ENCODE data around the gene ERO1A.

Gene ERO1A

DNA sequence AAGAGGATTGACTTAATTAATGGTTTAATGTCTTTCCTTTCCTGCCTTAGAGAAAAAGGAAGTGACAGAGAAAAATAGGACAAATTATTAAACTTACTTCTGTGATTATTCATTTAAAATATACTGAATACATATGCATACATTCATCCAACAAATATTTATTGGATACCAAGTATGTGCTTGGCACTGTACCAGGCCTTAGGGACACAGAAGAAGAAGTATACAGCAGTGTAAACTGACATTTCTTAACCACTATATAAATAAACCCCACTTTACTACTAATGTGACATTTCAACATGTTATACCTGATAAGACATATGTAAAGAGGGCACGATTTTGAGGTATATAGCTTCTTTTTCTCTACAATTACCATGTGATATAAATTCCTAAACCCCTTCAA, 53.6 kb downstream of the ERO1A start:
- TF ChIP-seq, protein P1, sequence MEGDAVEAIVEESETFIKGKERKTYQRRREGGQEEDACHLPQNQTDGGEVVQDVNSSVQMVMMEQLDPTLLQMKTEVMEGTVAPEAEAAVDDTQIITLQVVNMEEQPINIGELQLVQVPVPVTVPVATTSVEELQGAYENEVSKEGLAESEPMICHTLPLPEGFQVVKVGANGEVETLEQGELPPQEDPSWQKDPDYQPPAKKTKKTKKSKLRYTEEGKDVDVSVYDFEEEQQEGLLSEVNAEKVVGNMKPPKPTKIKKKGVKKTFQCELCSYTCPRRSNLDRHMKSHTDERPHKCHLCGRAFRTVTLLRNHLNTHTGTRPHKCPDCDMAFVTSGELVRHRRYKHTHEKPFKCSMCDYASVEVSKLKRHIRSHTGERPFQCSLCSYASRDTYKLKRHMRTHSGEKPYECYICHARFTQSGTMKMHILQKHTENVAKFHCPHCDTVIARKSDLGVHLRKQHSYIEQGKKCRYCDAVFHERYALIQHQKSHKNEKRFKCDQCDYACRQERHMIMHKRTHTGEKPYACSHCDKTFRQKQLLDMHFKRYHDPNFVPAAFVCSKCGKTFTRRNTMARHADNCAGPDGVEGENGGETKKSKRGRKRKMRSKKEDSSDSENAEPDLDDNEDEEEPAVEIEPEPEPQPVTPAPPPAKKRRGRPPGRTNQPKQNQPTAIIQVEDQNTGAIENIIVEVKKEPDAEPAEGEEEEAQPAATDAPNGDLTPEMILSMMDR (IDR thresholded peaks at IDR 0.05; ENCODE audit: low read depth, low read length, poor library complexity, severe bottlenecking) = no peak
- TF ChIP-seq EZH2phosphoT487 (IDR thresholded peaks at IDR 0.05; ENCODE audit: borderline replicate concordance, low read length) = no peak

DNA sequence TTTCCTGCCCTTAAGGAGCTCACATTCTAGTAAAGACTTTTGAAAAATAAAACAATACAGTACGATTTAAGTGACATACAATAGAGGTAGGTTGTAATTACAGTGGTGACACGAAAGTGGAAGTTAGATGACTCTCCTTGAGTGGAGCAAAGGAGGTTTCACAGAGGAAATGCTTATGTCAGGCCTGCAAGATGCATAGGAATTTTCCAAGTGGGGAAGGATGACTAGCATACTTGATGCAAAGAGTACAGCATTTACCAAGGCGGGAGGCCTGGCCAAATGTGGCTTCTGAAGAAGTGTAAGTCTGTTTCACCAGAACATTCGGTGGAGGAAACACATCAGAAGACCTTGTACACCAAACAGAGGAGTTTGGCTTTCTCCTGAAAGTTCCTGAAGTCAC, 55.2 kb downstream of the ERO1A start:
- Histone ChIP-seq H3K9me3 (ENCODE audit: control insufficient read depth, insufficient read depth, low read length) (0 out of 2 replicates have a peak, but pooled peaks cover 4% of the 10 kb centered on the region), H3K4me2 (ENCODE audit: low read length) (no peak overlapping the region), H4K20me1 (ENCODE audit: control insufficient read depth, insufficient read depth, low read depth, low read length) (no peaks in the 10 kb centered on the region), H3K4me1 (ENCODE audit: control insufficient read depth, low read length) (no peaks in the 10 kb centered on the region), H3K9me2 (replicated peaks; ENCODE audit: control insufficient read depth, low read length) (no peaks in the 10 kb centered on the region), H3K36me3 (ENCODE audit: control insufficient read depth, low read length) (peaks cover 21% of the 10 kb centered on the region), H3K27me3 (ENCODE audit: control insufficient read depth, low read length) (no peaks in the 10 kb centered on the region), H3K27ac (ENCODE audit: low read depth, low read length) (no peak overlapping the region), H3F3A (ENCODE audit: control insufficient read depth, insufficient read depth) (peaks cover 6% of the 10 kb centered on the region), H3K4me3 (ENCODE audit: low read length) (no peak overlapping the region), H3K79me2 (ENCODE audit: control insufficient read depth, low read length) (no peaks in the 10 kb centered on the region)
- TF ChIP-seq, protein P1 (IDR thresholded peaks at IDR 0.05; ENCODE audit: low read depth, low read length, poor library complexity, severe bottlenecking) = no peak
- TF ChIP-seq EZH2phosphoT487 (IDR thresholded peaks at IDR 0.05; ENCODE audit: borderline replicate concordance, low read length) = no peak

More for the DNA sequence above, 53.6 kb downstream of the ERO1A start:
- Histone ChIP-seq H3K4me1 (ENCODE audit: control insufficient read depth, low read length) (no peaks in the 10 kb centered on the region), H3K79me2 (ENCODE audit: control insufficient read depth, low read length) (no peaks in the 10 kb centered on the region), H3K4me2 (ENCODE audit: low read length) (no peak overlapping the region), H3K4me3 (ENCODE audit: low read length) (no peak overlapping the region), H3F3A (ENCODE audit: control insufficient read depth, insufficient read depth) (peaks cover 4% of the 10 kb centered on the region), H3K27me3 (ENCODE audit: control insufficient read depth, low read length) (no peaks in the 10 kb centered on the region), H3K27ac (ENCODE audit: low read depth, low read length) (no peak overlapping the region), H3K9me2 (replicated peaks; ENCODE audit: control insufficient read depth, low read length) (no peaks in the 10 kb centered on the region), H4K20me1 (ENCODE audit: control insufficient read depth, insufficient read depth, low read depth, low read length) (no peaks in the 10 kb centered on the region), H3K36me3 (ENCODE audit: control insufficient read depth, low read length) (peaks cover 35% of the 10 kb centered on the region), H3K9me3 (ENCODE audit: control insufficient read depth, insufficient read depth, low read length) (0 out of 2 replicates have a peak, but pooled peaks cover 4% of the 10 kb centered on the region)

DNA sequence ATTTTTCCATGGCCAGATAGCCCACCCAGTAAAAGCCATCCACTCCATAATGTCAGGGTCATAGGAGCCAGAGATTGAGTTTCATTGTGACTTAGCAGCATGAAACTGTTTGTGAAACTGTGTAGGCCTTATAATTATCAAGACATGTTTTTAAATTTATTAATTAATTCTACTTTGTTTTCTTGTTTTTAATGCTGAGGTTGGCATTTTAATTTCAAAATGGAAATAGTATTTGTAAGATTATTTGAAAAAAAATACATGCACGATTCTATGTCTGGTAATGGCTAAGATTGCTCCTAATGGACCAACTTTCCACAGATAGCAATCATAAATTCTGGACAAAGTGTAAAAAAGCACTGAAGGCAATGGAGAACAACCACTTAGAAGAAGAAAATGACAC, 75.7 kb downstream of the ERO1A start:
- H3F3A ChIP-seq (ENCODE audit: control insufficient read depth, insufficient read depth) = no peaks in the 10 kb centered on the region
- H3K4me2 ChIP-seq (ENCODE audit: low read length) = no peak overlapping the region
- TF ChIP-seq EZH2phosphoT487 (IDR thresholded peaks at IDR 0.05; ENCODE audit: borderline replicate concordance, low read length) = no peak
- TF ChIP-seq, protein P1 (IDR thresholded peaks at IDR 0.05; ENCODE audit: low read depth, low read length, poor library complexity, severe bottlenecking) = no peak
- H4K20me1 ChIP-seq (ENCODE audit: control insufficient read depth, insufficient read depth, low read depth, low read length) = no peaks in the 10 kb centered on the region
- no peaks in the 10 kb centered on the region for H3K27me3 ChIP-seq (ENCODE audit: control insufficient read depth, low read length)
- H3K36me3 ChIP-seq (ENCODE audit: control insufficient read depth, low read length) = no peaks in the 10 kb centered on the region
- H3K9me2 ChIP-seq (replicated peaks; ENCODE audit: control insufficient read depth, low read length) = no peaks in the 10 kb centered on the region
- no peak overlapping the region for H3K27ac ChIP-seq (ENCODE audit: low read depth, low read length)
- H3K4me3 ChIP-seq (ENCODE audit: low read length) = no peak overlapping the region
- no peaks in the 10 kb centered on the region for H3K4me1 ChIP-seq (ENCODE audit: control insufficient read depth, low read length)
- H3K79me2 ChIP-seq (ENCODE audit: control insufficient read depth, low read length) = no peaks in the 10 kb centered on the region
- H3K9me3 ChIP-seq (ENCODE audit: control insufficient read depth, insufficient read depth, low read length) = no peaks in the 10 kb centered on the region

Measured in DOHH2 (cell line).